GM10248 (cell line): ENCODE data around the gene SLC2A14.
"Not testable (repeated sequence)": the region's sequence is repeated elsewhere in the genome, so short reads cannot be mapped to it uniquely, and the experiment has no call there.

Experiments used
- CTCF ChIA-PET: fragments of 300-600 bp; sonication (Branson Sonifier 250); formaldehyde crosslinking; extraction: SDS; loops from one replicate; lab custom pipeline; 2021; ENCODE audit warnings: antibody characterized with exemption; lab: Yijun Ruan, JAX
- POLR2A ChIA-PET: fragments of 350-650 bp; sonication (Branson Sonifier 250); formaldehyde crosslinking; extraction: SDS; loops from one replicate; lab custom pipeline; 2020; ENCODE audit warnings: antibody characterized with exemption; lab: Yijun Ruan, JAX
- DNase-seq: peaks from one replicate; pipeline ENCODE4 v3.0.0; 2012; ENCODE audit errors: extremely low spot score
- TF ChIP-seq, protein P1 (sequence below): IDR thresholded peaks from 2 replicates; pipeline ENCODE4 v1.5.1; 2012; ENCODE audit warnings: mild to moderate bottlenecking, low read depth; ENCODE audit errors: extremely low read depth, missing control alignments, control extremely low read depth

SLC2A14 gene

DNA sequence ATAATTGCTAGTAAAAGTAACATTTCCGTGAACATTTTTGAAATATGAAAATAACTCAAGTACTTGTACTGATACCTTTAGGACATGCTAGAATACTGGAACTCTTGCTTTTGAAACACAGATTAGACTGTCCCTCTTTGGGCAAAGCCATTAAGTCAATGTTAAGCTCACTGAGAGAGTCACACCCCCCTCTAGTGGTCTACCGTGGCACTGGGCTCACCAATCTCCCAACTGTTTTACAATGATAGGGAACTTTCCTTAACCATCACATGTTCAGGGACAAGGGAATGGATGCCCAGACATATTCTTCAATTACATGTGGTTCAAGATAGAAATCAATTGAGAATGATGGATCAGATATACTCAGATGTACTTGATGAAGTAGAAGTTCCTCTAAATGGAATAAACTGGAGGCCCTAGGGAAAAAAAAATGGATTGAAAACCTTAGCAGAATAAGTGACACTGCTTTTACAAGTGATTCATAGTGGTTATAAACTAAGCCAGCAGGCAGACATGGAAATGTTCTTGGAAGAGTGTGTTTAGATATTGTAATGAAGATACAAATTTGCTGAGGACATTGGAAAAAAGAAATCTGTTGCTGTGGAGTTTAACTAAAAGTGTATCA is 65.7 kb downstream of the SLC2A14 start:
- ChIA-PET CTCF (interaction anchor here (0.5 to 4.9 kb wide), 17 partner anchors 8 to 304 kb away, joined by 3 to 26 read pairs (median 4); partner anchors contain the start of genes APOBEC1 and GDF3), POLR2A (no interaction called here)
- TF ChIP-seq, protein P1, sequence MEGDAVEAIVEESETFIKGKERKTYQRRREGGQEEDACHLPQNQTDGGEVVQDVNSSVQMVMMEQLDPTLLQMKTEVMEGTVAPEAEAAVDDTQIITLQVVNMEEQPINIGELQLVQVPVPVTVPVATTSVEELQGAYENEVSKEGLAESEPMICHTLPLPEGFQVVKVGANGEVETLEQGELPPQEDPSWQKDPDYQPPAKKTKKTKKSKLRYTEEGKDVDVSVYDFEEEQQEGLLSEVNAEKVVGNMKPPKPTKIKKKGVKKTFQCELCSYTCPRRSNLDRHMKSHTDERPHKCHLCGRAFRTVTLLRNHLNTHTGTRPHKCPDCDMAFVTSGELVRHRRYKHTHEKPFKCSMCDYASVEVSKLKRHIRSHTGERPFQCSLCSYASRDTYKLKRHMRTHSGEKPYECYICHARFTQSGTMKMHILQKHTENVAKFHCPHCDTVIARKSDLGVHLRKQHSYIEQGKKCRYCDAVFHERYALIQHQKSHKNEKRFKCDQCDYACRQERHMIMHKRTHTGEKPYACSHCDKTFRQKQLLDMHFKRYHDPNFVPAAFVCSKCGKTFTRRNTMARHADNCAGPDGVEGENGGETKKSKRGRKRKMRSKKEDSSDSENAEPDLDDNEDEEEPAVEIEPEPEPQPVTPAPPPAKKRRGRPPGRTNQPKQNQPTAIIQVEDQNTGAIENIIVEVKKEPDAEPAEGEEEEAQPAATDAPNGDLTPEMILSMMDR = peak; percentile 90
- peak; percentile 70 for DNase-seq

DNA sequence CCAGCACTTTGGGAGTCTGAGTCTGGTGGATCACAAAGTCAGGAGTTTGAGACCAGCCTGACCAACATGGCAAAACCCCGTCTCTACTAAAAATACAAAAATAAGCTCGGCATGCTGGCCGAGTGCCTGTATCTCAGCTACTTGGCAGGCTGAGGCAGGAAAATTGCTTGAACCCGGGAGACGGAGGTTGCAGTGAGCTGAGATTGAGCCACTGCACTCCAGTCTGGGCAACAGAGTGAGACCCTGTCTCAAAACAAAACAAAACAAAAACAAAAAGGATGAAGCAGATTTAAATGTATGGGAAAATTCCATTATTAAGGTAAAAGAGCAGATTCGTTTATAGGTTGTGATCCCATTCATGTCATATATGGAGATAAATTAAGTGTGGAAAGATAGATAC is 66.4 kb downstream of the SLC2A14 start:
- POLR2A ChIA-PET, DNase-seq: not testable (repeated sequence)
- CTCF ChIA-PET = interaction anchor here (0.5 to 4.9 kb wide), 14 partner anchors 7 to 304 kb away, joined by 3 to 26 read pairs (median 4); partner anchors contain the start of gene GDF3

- TF ChIP-seq, protein P1 = no peak
- ChIA-PET CTCF (interaction anchor here (1.0 to 4.9 kb wide), 2 partner anchors 7 to 20 kb away, joined by 3 to 26 read pairs; no protein-coding TSS in a partner anchor), POLR2A (interaction anchor here (0.5 kb wide), 1 partner anchor 17 kb away, joined by 3 read pairs; no protein-coding TSS in a partner anchor)
- DNase-seq = no peak
These were observed 71.3 kb downstream of the SLC2A14 start for GRCh38 chr12:7801460-7801859.

GRCh38 chr12:7798750-7799308 is 73.9 kb downstream of the SLC2A14 start:
- DNase-seq, POLR2A ChIA-PET: not testable (repeated sequence)
- CTCF ChIA-PET = interaction anchor here (0.8 to 4.9 kb wide), 3 partner anchors 9 to 14 kb away, joined by 3 to 26 read pairs (median 4); no protein-coding TSS in a partner anchor

- ChIA-PET POLR2A (interaction anchor here (0.6 kb wide), 1 partner anchor 11 kb away, joined by 3 read pairs; no protein-coding TSS in a partner anchor), CTCF (interaction anchor here (0.8 to 4.9 kb wide), 3 partner anchors 8 to 13 kb away, joined by 3 to 26 read pairs (median 4); no protein-coding TSS in a partner anchor)
- no peak for DNase-seq
- TF ChIP-seq, protein P1 = no peak
These were observed 74.9 kb downstream of the SLC2A14 start for GRCh38 chr12:7797698-7798398.

DNA sequence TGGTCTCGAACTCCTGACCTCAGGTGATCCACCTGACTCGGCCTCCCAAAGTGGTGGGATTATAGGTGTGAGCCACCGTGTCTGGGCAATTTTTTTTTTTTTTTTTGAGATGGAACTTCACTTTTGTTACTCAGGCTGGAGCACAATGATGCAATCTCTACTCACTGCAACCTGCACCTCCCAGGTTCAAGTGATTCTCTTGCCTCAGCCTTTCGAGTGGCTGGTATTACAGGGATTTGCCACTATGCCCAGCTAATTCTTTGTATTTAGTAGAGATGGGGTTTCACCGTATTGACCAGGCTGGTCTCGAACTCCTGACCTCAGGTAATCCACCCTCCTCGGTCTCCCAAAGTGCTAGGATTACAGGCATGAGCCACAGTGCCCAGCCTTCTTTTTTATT is 75.4 kb downstream of the SLC2A14 start:
- not testable (repeated sequence) for DNase-seq
- ChIA-PET POLR2A (interaction anchor here (0.6 kb wide), 1 partner anchor 12 kb away, joined by 3 read pairs; no protein-coding TSS in a partner anchor), CTCF (interaction anchor here (4.9 kb wide), 1 partner anchor 11 kb away, joined by 26 read pairs; no protein-coding TSS in a partner anchor)

GRCh38 chr12:7793211-7793610 is 79.5 kb downstream of the SLC2A14 start:
- no peak for DNase-seq
- ChIA-PET POLR2A (no interaction called here), CTCF (no interaction called here)
- TF ChIP-seq, protein P1 = no peak

GRCh38 chr12:7788884-7789528 is 83.7 kb downstream of the SLC2A14 start, which contains the start of gene NANOG:
NANOG (plus strand) TSS chr12:7789402; CDS start chr12:7789615, 213 bp downstream.
- CTCF ChIA-PET = interaction anchor here (1.7 to 3.1 kb wide), 2 partner anchors 18 to 19 kb away, joined by 4 to 6 read pairs; no protein-coding TSS in a partner anchor
- POLR2A ChIA-PET = not testable (repeated sequence)

More at GRCh38 chr12:7788884-7789528, 83.7 kb downstream of the SLC2A14 start, which contains the start of gene NANOG:
- DNase-seq = not testable (repeated sequence)
